Esophagus muscularis mucosa (tissue), 3 donors: ENCODE measurements around the gene CUX1.

ENCODE experiments used
- POLR2AphosphoS5 ChIP-seq, 2 donors: sonication (generic); formaldehyde crosslinking; IDR thresholded peaks; one replicate each; pipeline ENCODE4 v1.6.1; 2017; ENCODE audit warnings: antibody characterized with exemption in 2 of 2
- TF ChIP-seq, protein P1 (sequence below), 3 experiments: fragments of 200-600 bp in 2 of 3; fragments of 450-650 bp in 1 of 3; sonication (generic) in 2 of 3; IDR thresholded peaks; one replicate each; pipeline ENCODE4 v1.5.1; 2017 to 2019; ENCODE audit warnings: antibody characterized with exemption in 3 of 3, mild to moderate bottlenecking in 2 of 3, moderate library complexity in 1 of 3

- TF ChIP-seq, protein P1, sequence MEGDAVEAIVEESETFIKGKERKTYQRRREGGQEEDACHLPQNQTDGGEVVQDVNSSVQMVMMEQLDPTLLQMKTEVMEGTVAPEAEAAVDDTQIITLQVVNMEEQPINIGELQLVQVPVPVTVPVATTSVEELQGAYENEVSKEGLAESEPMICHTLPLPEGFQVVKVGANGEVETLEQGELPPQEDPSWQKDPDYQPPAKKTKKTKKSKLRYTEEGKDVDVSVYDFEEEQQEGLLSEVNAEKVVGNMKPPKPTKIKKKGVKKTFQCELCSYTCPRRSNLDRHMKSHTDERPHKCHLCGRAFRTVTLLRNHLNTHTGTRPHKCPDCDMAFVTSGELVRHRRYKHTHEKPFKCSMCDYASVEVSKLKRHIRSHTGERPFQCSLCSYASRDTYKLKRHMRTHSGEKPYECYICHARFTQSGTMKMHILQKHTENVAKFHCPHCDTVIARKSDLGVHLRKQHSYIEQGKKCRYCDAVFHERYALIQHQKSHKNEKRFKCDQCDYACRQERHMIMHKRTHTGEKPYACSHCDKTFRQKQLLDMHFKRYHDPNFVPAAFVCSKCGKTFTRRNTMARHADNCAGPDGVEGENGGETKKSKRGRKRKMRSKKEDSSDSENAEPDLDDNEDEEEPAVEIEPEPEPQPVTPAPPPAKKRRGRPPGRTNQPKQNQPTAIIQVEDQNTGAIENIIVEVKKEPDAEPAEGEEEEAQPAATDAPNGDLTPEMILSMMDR (IDR thresholded peaks at IDR 0.05), result no peak
- no peak for TF ChIP-seq POLR2AphosphoS5 (IDR thresholded peaks at IDR 0.05)
Measured at GRCh38 chr7:102049765-102050164, 232.3 kb downstream of the CUX1 start.
